H1 (cell line): ENCODE data around the gene C1D. TPM values are rescaled to one million over a fixed set of nuclear protein-coding genes. Genes with fewer than 3 reads are reported as not detected.

Source experiments
- EGR1 ChIP-seq: IDR thresholded peaks from 2 replicates; pipeline ENCODE4 v1.6.1; 2011; ENCODE audit warnings: low read depth, low read length, borderline replicate concordance
- EP300 ChIP-seq, 2 experiments: IDR thresholded peaks; 1 replicate in 1 of 2; 2 replicates in 1 of 2; pipeline ENCODE4 v1.6.1; 2011 to 2012; ENCODE audit warnings: low read depth in 2 of 2, low read length in 2 of 2, mild to moderate bottlenecking in 2 of 2, borderline replicate concordance in 1 of 2, inconsistent platforms in 1 of 2, moderate library complexity in 1 of 2
- SUZ12 ChIP-seq: fragments of 200-600 bp; sonication (generic); IDR thresholded peaks from 2 replicates; pipeline ENCODE4 v1.6.1; 2012; ENCODE audit warnings: mild to moderate bottlenecking, inconsistent platforms, low read length, moderate library complexity, mixed read lengths
- polyA plus RNA-seq, 7 experiments: library from polyadenylated mRNA; depleted of rRNA in 3 of 7; stranded (reverse) in 5 of 7; unstranded in 2 of 7; fragments of >200 nt in 5 of 7; fragments of 200-250 nt in 2 of 7; gene quantifications; 1 replicate in 5 of 7; 2 replicates in 1 of 7; 4 replicates in 1 of 7; pipeline versions ENCODE4 v1.2.1 to v1.2.3, GENCODE V29; 2011 to 2013; ENCODE audit warnings: missing spikeins in 2 of 7, mixed read lengths in 2 of 7
- total RNA-seq: library from RNA; stranded (reverse); fragmentation: NEBNext Ultra II Directional; extraction: Animal tissue kit (Norgen Biotek cat#: 25700); gene quantifications from 2 replicates; pipeline ENCODE4 v1.2.1, GENCODE V29; 2021

The C1D gene
- total and polyA plus RNA-seq, 2 of the 8 experiments (the other 6 are each of a cell fraction or from before 2014, with no cell fraction given), result 17.5 to 24.1 TPM

DNA sequence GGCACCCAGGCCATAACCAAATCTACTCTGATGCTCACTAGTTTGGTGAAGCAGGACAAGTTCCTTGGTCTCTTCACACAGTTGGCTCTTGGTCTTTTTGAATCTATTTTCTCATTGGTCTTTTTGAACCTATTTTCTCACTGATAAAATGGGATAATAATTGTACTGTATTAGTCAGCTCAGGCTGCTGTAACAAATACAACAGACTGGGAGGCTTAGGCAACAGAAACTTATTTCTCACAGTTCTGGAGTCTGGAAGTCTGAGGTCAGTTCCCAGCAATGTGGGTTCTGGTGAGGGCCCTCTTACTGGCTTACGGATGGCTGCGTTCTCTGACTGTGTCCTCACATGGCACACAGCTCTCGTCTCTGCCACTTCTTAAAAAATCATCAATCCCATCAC lies 63.5 kb downstream of the C1D start (continued):
- no peak for TF ChIP-seq EGR1
- TF ChIP-seq SUZ12, result no peak
- TF ChIP-seq EP300 (IDR thresholded peaks at IDR 0.05; ENCODE audit: borderline replicate concordance in 1 of 2, low read depth in 2 of 2, low read length in 2 of 2), result no peak
- TF ChIP-seq, all 59 proteins: peak for 0
